ENCODE results near the gene PLOD3.
"Not testable (repeated sequence)": the region's sequence is repeated elsewhere in the genome, so short reads cannot be mapped to it uniquely, and the experiment has no call there.

Gene PLOD3

GRCh38 chr7:101216001-101216859 lies 1.2 kb downstream of the PLOD3 start:
- in situ Hi-C loops (cut with HindIII; ENCODE audit: low sequenced_read_pairs) = no loop called here

- in situ Hi-C loops (cut with HindIII; ENCODE audit: low sequenced_read_pairs) = no loop called here
Observed at GRCh38 chr7:101212014-101212413, 5.4 kb downstream of the PLOD3 start.

- in situ Hi-C loops (cut with HindIII; ENCODE audit: low sequenced_read_pairs) = no loop called here
Observed at GRCh38 chr7:101211501-101211900, 5.9 kb downstream of the PLOD3 start.

GRCh38 chr7:101210143-101210542 lies 7.2 kb downstream of the PLOD3 start:
- in situ Hi-C loops (cut with HindIII; ENCODE audit: low sequenced_read_pairs) = no loop called here

GRCh38 chr7:101208794-101209193 lies 8.6 kb downstream of the PLOD3 start:
- in situ Hi-C loops (cut with HindIII; ENCODE audit: low sequenced_read_pairs) = no loop called here

- in situ Hi-C loops (cut with HindIII; ENCODE audit: low sequenced_read_pairs) = no loop called here
Observed at GRCh38 chr7:101207459-101207858, 9.9 kb downstream of the PLOD3 start.

- in situ Hi-C loops (cut with HindIII; ENCODE audit: low sequenced_read_pairs) = no loop called here
Observed at GRCh38 chr7:101206665-101207042, 10.7 kb downstream of the PLOD3 start.

- in situ Hi-C loops (cut with HindIII; ENCODE audit: low sequenced_read_pairs) = no loop called here
Observed at GRCh38 chr7:101205901-101206664, 11.3 kb downstream of the PLOD3 start.

GRCh38 chr7:101203740-101204738 lies 13.3 kb downstream of the PLOD3 start:
- in situ Hi-C loops (cut with HindIII; ENCODE audit: low sequenced_read_pairs) = not testable (repeated sequence)

- in situ Hi-C loops (cut with HindIII; ENCODE audit: low sequenced_read_pairs) = no loop called here
Observed at GRCh38 chr7:101202603-101202918, 14.8 kb downstream of the PLOD3 start.

GRCh38 chr7:101201695-101202602 lies 15.4 kb downstream of the PLOD3 start:
- in situ Hi-C loops (cut with HindIII; ENCODE audit: low sequenced_read_pairs) = no loop called here

- in situ Hi-C loops (cut with HindIII; ENCODE audit: low sequenced_read_pairs) = no loop called here
Observed at GRCh38 chr7:101200862-101201599, 16.4 kb downstream of the PLOD3 start, which contains the start of gene MOGAT3. MOGAT3 (minus strand) TSS chr7:101201036; CDS start chr7:101200854, 182 bp downstream.

- in situ Hi-C loops (cut with HindIII; ENCODE audit: low sequenced_read_pairs) = no loop called here
Observed at GRCh38 chr7:101200504-101200861, 16.9 kb downstream of the PLOD3 start.

- in situ Hi-C loops (cut with HindIII; ENCODE audit: low sequenced_read_pairs) = not testable (repeated sequence)
Observed at GRCh38 chr7:101199522-101199921, 17.9 kb downstream of the PLOD3 start.

- in situ Hi-C loops (cut with HindIII; ENCODE audit: low sequenced_read_pairs) = no loop called here
Observed at GRCh38 chr7:101198476-101198875, 18.9 kb downstream of the PLOD3 start.

- in situ Hi-C loops (cut with HindIII; ENCODE audit: low sequenced_read_pairs) = no loop called here
Observed at GRCh38 chr7:101197991-101198390, 19.4 kb downstream of the PLOD3 start.

- in situ Hi-C loops (cut with HindIII; ENCODE audit: low sequenced_read_pairs) = no loop called here
Observed at GRCh38 chr7:101195884-101196283, 21.5 kb downstream of the PLOD3 start.

- in situ Hi-C loops (cut with HindIII; ENCODE audit: low sequenced_read_pairs) = no loop called here
Observed at GRCh38 chr7:101189109-101189508, 28.3 kb downstream of the PLOD3 start.

GRCh38 chr7:101186844-101187428 lies 30.4 kb downstream of the PLOD3 start:
- in situ Hi-C loops (cut with HindIII; ENCODE audit: low sequenced_read_pairs) = no loop called here
